H1 (cell line): Measurements from ENCODE around the gene OTP. TPM values are rescaled to one million over a fixed set of nuclear protein-coding genes. Genes with fewer than 3 reads are reported as not detected.

Experiments used
- CTCF ChIA-PET: fragments of 300-600 bp; sonication (Branson Sonifier 250); formaldehyde crosslinking; loops from one replicate; lab custom pipeline; 2021; ENCODE audit not compliant: partially characterized antibody; lab: Charles Lee
- POLR2A ChIA-PET: fragments of 300-600 bp; sonication (Branson Sonifier 250); formaldehyde crosslinking; loops from one replicate; lab custom pipeline; 2021; ENCODE audit warnings: inconsistent platforms; ENCODE audit not compliant: partially characterized antibody; lab: Charles Lee
- DNase-seq, 2 experiments: peaks; one replicate each; pipeline versions ENCODE4 v3.0.0 to v3.0.0-alpha.2; 2010 to 2022; ENCODE audit warnings: low spot score in 2 of 2, low read depth in 1 of 2, mixed read lengths in 1 of 2
- FAIRE-seq: peaks from 2 replicates; lab custom pipeline; 2011; peaks lifted over from hg19 to GRCh38; lab: Jason Lieb, UNC
- H2AFZ ChIP-seq: 2 replicates; pipeline ENCODE4 v1.8.1; 2012; ENCODE audit warnings: low read length, inconsistent platforms
- H2AK5ac ChIP-seq: 2 replicates; pipeline ENCODE4 v1.6.1; 2013; ENCODE audit warnings: low read depth, low read length
- H2BK120ac ChIP-seq: replicated peaks from 2 replicates; pipeline ENCODE3; 2013; ENCODE audit warnings: low read depth, low read length, inconsistent platforms
- H2BK12ac ChIP-seq: 2 replicates; pipeline ENCODE4 v1.6.1; 2013; ENCODE audit warnings: low read depth, low read length
- H2BK15ac ChIP-seq: 2 replicates; pipeline ENCODE4 v1.6.1; 2013; ENCODE audit warnings: low read length
- H2BK20ac ChIP-seq: 2 replicates; pipeline ENCODE4 v1.6.1; 2013; ENCODE audit warnings: low read length
- H2BK5ac ChIP-seq: 2 replicates; pipeline ENCODE4 v1.6.1; 2013; ENCODE audit warnings: low read depth, low read length
- H3K14ac ChIP-seq: 2 replicates; pipeline ENCODE4 v1.6.1; 2013; ENCODE audit warnings: inconsistent platforms; ENCODE audit not compliant: insufficient read length
- H3K18ac ChIP-seq: 2 replicates; pipeline ENCODE4 v1.6.1; 2013; ENCODE audit warnings: low read length; ENCODE audit errors: extremely low read depth
- H3K23ac ChIP-seq: 2 replicates; pipeline ENCODE4 v1.6.1; 2013; ENCODE audit warnings: inconsistent platforms; ENCODE audit not compliant: insufficient read length
- H3K23me2 ChIP-seq: 2 replicates; pipeline ENCODE4 v1.6.1; 2013; ENCODE audit warnings: low read depth, low read length
- H3K27ac ChIP-seq: 2 replicates; pipeline ENCODE4 v1.6.1; 2011; ENCODE audit warnings: low read depth, low read length, inconsistent platforms
- H3K27me3 ChIP-seq, 4 experiments: replicated peaks in 1 of 4; 1 replicate in 1 of 4; 2 replicates in 3 of 4; pipeline versions ENCODE4 v1.6.1 to v1.8.1; 2011 to 2013; ENCODE audit warnings: low read length in 3 of 4, mild to moderate bottlenecking in 3 of 4, inconsistent platforms in 2 of 4, mixed read lengths in 2 of 4, moderate library complexity in 1 of 4; ENCODE audit not compliant: control insufficient read depth in 3 of 4, insufficient read depth in 3 of 4; ENCODE audit errors: extremely low read depth in 1 of 4
- H3K36me3 ChIP-seq, 4 experiments: 2 replicates each; pipeline versions ENCODE4 v1.6.1 to v1.8.1; 2011 to 2013; ENCODE audit warnings: mild to moderate bottlenecking in 4 of 4, low read length in 3 of 4, moderate library complexity in 2 of 4, control low read depth in 1 of 4, inconsistent platforms in 1 of 4; ENCODE audit not compliant: insufficient read depth in 4 of 4, control insufficient read depth in 2 of 4
- H3K4ac ChIP-seq: replicated peaks from 2 replicates; pipeline ENCODE3; 2013; ENCODE audit warnings: low read length, low read depth, mixed read lengths, inconsistent platforms; ENCODE audit not compliant: insufficient read length
- H3K4me1 ChIP-seq, 4 experiments: replicated peaks in 1 of 4; 1 replicate in 1 of 4; 2 replicates in 3 of 4; pipeline versions ENCODE4 v1.6.1 to v1.8.1; 2011 to 2013; ENCODE audit warnings: low read length in 3 of 4, inconsistent platforms in 2 of 4, mixed read lengths in 1 of 4; ENCODE audit not compliant: insufficient read depth in 4 of 4, control insufficient read depth in 3 of 4
- H3K4me2 ChIP-seq, 2 experiments: 2 replicates each; pipeline versions ENCODE4 v1.6.1 to v1.8.1; 2011 to 2013; ENCODE audit warnings: low read depth in 2 of 2, low read length in 2 of 2, control low read depth in 1 of 2, inconsistent platforms in 1 of 2, mild to moderate bottlenecking in 1 of 2; ENCODE audit not compliant: insufficient read depth in 1 of 2
- H3K4me3 ChIP-seq, 4 experiments: fragments of 200-600, 300-600 bp in 1 of 4; sonication (generic), shearing (Covaris generic), sonication (Bioruptor Twin) in 1 of 4; 2 replicates each; pipeline versions ENCODE4 v1.5.1 to v1.8.1; 2011 to 2016; ENCODE audit warnings: low read length in 4 of 4, low read depth in 3 of 4, control low read depth in 2 of 4, inconsistent platforms in 2 of 4, mild to moderate bottlenecking in 2 of 4, mixed read lengths in 1 of 4, moderate library complexity in 1 of 4; ENCODE audit not compliant: insufficient read depth in 2 of 4; ENCODE audit errors: extremely low read depth in 1 of 4
- H3K56ac ChIP-seq: replicated peaks from 2 replicates; pipeline ENCODE3; 2013; ENCODE audit warnings: low read depth, mild to moderate bottlenecking, mixed read lengths, low read length, inconsistent platforms; ENCODE audit not compliant: insufficient read length
- H3K79me1 ChIP-seq: 2 replicates; pipeline ENCODE4 v1.6.1; 2013; ENCODE audit warnings: low read depth, low read length, control low read depth
- H3K79me2 ChIP-seq, 2 experiments: 2 replicates each; pipeline versions ENCODE4 v1.6.1 to v1.8.1; 2012 to 2013; ENCODE audit warnings: low read length in 2 of 2, mild to moderate bottlenecking in 2 of 2, inconsistent platforms in 1 of 2; ENCODE audit not compliant: insufficient read depth in 2 of 2, control insufficient read depth in 1 of 2
- H3K9ac ChIP-seq, 4 experiments: replicated peaks in 1 of 4; 1 replicate in 1 of 4; 2 replicates in 3 of 4; pipeline versions ENCODE4 v1.6.1 to v1.8.1; 2011 to 2013; ENCODE audit warnings: low read depth in 3 of 4, low read length in 3 of 4, control low read depth in 2 of 4, mild to moderate bottlenecking in 2 of 4, moderate library complexity in 2 of 4, inconsistent platforms in 1 of 4; ENCODE audit errors: extremely low read depth in 1 of 4
- H3K9me3 ChIP-seq, 2 experiments: 2 replicates each; pipeline versions ENCODE4 v1.6.1 to v1.8.1; 2012 to 2013; ENCODE audit warnings: mild to moderate bottlenecking in 2 of 2, moderate library complexity in 2 of 2, control low read depth in 1 of 2, inconsistent platforms in 1 of 2, low read depth in 1 of 2, low read length in 1 of 2, mixed read lengths in 1 of 2; ENCODE audit not compliant: insufficient read depth in 2 of 2
- H4K20me1 ChIP-seq, 2 experiments: replicated peaks in 1 of 2; 2 replicates each; pipeline versions ENCODE3 to v1.8.1; 2011 to 2013; ENCODE audit warnings: inconsistent platforms in 2 of 2, low read length in 2 of 2, mild to moderate bottlenecking in 1 of 2; ENCODE audit not compliant: insufficient read depth in 2 of 2, control insufficient read depth in 1 of 2
- H4K5ac ChIP-seq: 2 replicates; pipeline ENCODE4 v1.6.1; 2013; ENCODE audit warnings: low read length, low read depth, mixed read lengths, inconsistent platforms; ENCODE audit not compliant: insufficient read length
- H4K8ac ChIP-seq: 2 replicates; pipeline ENCODE4 v1.8.0; 2013; ENCODE audit warnings: mild to moderate bottlenecking, moderate library complexity, low read length, inconsistent platforms; ENCODE audit not compliant: insufficient read depth; ENCODE audit errors: extremely low read depth
- H4K91ac ChIP-seq: replicated peaks from 2 replicates; pipeline ENCODE3; 2013; ENCODE audit warnings: low read length, mixed read lengths, inconsistent platforms; ENCODE audit not compliant: insufficient read length
- BACH1 ChIP-seq: IDR thresholded peaks from 2 replicates; pipeline ENCODE4 v1.6.1; 2012; ENCODE audit warnings: low read length, improper control_type of control experiment
- BCL11A ChIP-seq, 2 experiments: IDR thresholded peaks; one replicate each; pipeline ENCODE4 v1.6.1; 2011; ENCODE audit warnings: low read depth in 2 of 2, low read length in 2 of 2, mild to moderate bottlenecking in 2 of 2
- CBX8 ChIP-seq: fragments of 300-800, 300-1000 bp; sonication (generic); IDR thresholded peaks from 2 replicates; pipeline ENCODE4 v1.7.1; 2016; ENCODE audit warnings: low read depth, low read length, borderline replicate concordance
- CHD1 ChIP-seq: IDR thresholded peaks from 2 replicates; pipeline ENCODE4 v1.6.1; 2012; ENCODE audit warnings: low read depth, low read length, improper control_type of control experiment
- GABPA ChIP-seq: IDR thresholded peaks from 2 replicates; pipeline ENCODE4 v1.6.1; 2011; ENCODE audit warnings: mild to moderate bottlenecking, low read length, moderate library complexity, borderline replicate concordance; ENCODE audit not compliant: insufficient read depth
- NANOG ChIP-seq: IDR thresholded peaks from 2 replicates; pipeline ENCODE4 v1.6.1; 2011; ENCODE audit warnings: low read length, low read depth, mild to moderate bottlenecking, inconsistent platforms; ENCODE audit not compliant: insufficient read depth, poor library complexity, severe bottlenecking
- PHF8 ChIP-seq: fragments of 200-600 bp; sonication (generic); conservative IDR thresholded peaks from 2 replicates; pipeline ENCODE4 v1.7.1; 2012; ENCODE audit warnings: low read depth, mild to moderate bottlenecking, inconsistent platforms, low read length, moderate library complexity
- SAP30 ChIP-seq: fragments of 300-600 bp; sonication (generic); IDR thresholded peaks from 2 replicates; pipeline ENCODE4 v1.7.1; 2012; ENCODE audit warnings: low read length, moderate library complexity, mild to moderate bottlenecking, inconsistent platforms; ENCODE audit not compliant: insufficient read depth, insufficient replicate concordance
- SIN3A ChIP-seq, 2 experiments: IDR thresholded peaks in 1 of 2; conservative IDR thresholded peaks in 1 of 2; 2 replicates each; pipeline ENCODE4 v1.6.1; 2011 to 2012; ENCODE audit warnings: low read length in 2 of 2, improper control_type of control experiment in 1 of 2, low read depth in 1 of 2, mild to moderate bottlenecking in 1 of 2
- SP1 ChIP-seq: IDR thresholded peaks from 2 replicates; pipeline ENCODE4 v1.6.1; 2011; ENCODE audit warnings: low read depth, low read length
- SUZ12 ChIP-seq: fragments of 200-600 bp; sonication (generic); IDR thresholded peaks from 2 replicates; pipeline ENCODE4 v1.6.1; 2012; ENCODE audit warnings: mild to moderate bottlenecking, inconsistent platforms, low read length, moderate library complexity, mixed read lengths
- TAF1 ChIP-seq: IDR thresholded peaks from 2 replicates; pipeline ENCODE4 v1.6.1; 2011; ENCODE audit warnings: mild to moderate bottlenecking, low read depth, low read length
- YY1 ChIP-seq: IDR thresholded peaks from 2 replicates; pipeline ENCODE4 v1.6.1; 2011; ENCODE audit warnings: low read depth, mild to moderate bottlenecking, low read length
- ZNF274 ChIP-seq: IDR thresholded peaks from 2 replicates; pipeline ENCODE4 v1.7.0; 2012; ENCODE audit warnings: low read length, borderline replicate concordance; ENCODE audit errors: extremely low read depth
- WGBS, 2 experiments: shearing (Covaris generic) in 1 of 2; methylation state at CpG; one replicate each; pipeline versions ENCODE4 v1.1.6 to v1.1.7; 2013 to 2015; ENCODE audit warnings: low lambda C conversion rate in 2 of 2, mixed read lengths in 2 of 2, inconsistent platforms in 1 of 2, low coverage in 1 of 2, missing lambda C conversion rate in 1 of 2; ENCODE audit not compliant: insufficient replicate concordance in 2 of 2, insufficient coverage in 1 of 2, insufficient read length in 1 of 2; ENCODE audit errors: extremely low coverage in 1 of 2, missing lambda C conversion rate in 1 of 2; 5-methylcytosine and 5-hydroxymethylcytosine counted together
- polyA plus RNA-seq, 7 experiments: library from polyadenylated mRNA; depleted of rRNA in 3 of 7; stranded (reverse) in 5 of 7; unstranded in 2 of 7; fragments of >200 nt in 5 of 7; fragments of 200-250 nt in 2 of 7; gene quantifications; 1 replicate in 5 of 7; 2 replicates in 1 of 7; 4 replicates in 1 of 7; pipeline versions ENCODE4 v1.2.1 to v1.2.3, GENCODE V29; 2011 to 2013; ENCODE audit warnings: missing spikeins in 2 of 7, mixed read lengths in 2 of 7
- total RNA-seq: library from RNA; stranded (reverse); fragmentation: NEBNext Ultra II Directional; extraction: Animal tissue kit (Norgen Biotek cat#: 25700); gene quantifications from 2 replicates; pipeline ENCODE4 v1.2.1, GENCODE V29; 2021
- TF ChIP-seq, protein P1 (sequence below): IDR thresholded peaks from 2 replicates; pipeline ENCODE4 v1.6.1; 2012; ENCODE audit warnings: inconsistent platforms

Gene OTP
- total and polyA plus RNA-seq, 2 of the 8 experiments (the other 6 are each of a cell fraction or from before 2014, with no cell fraction given): not detected

DNA sequence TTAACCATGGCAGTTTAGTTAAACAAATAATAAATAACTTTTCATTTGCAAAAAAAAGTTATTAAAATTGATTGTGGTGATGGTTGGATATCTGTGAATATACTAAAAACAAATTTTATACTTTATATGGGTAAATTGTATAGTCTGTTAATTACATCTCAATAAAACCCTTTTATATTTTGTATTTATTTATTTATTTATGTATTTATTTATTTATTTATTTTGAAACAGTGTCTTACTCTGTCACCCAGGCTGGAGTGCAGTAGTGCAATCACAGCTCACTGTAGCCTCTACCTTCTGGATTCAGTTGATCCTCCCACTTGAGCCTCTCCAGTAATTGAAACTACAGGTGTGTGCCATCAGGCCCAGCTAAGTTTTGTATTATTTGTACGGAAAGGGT, 52.4 kb downstream of the OTP start:
- H4K8ac ChIP-seq: no peak overlapping the region
- no peak for FAIRE-seq
- TF ChIP-seq SUZ12: no peak
- TF ChIP-seq CHD1: no peak
- no peak for TF ChIP-seq TAF1
- no peak for TF ChIP-seq SP1
- no peak for TF ChIP-seq NANOG
- no peak for TF ChIP-seq BACH1
- no peak for TF ChIP-seq GABPA
- no peak for TF ChIP-seq BCL11A (IDR thresholded peaks at IDR 0.05; ENCODE audit: low read depth in 2 of 2, low read length in 2 of 2)
- no peak for TF ChIP-seq CBX8
- TF ChIP-seq ZNF274: no peak
- no peak for TF ChIP-seq PHF8
- TF ChIP-seq, protein P1, sequence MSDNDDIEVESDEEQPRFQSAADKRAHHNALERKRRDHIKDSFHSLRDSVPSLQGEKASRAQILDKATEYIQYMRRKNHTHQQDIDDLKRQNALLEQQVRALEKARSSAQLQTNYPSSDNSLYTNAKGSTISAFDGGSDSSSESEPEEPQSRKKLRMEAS: no peak
- TF ChIP-seq YY1: no peak
- no peak for TF ChIP-seq SAP30
- no peak for TF ChIP-seq SIN3A (conservative IDR thresholded peaks at IDR 0.05 in 1 of 2, IDR thresholded peaks at IDR 0.05 in 1 of 2; ENCODE audit: low read depth in 1 of 2, low read length in 2 of 2)

More for the DNA sequence above, 52.4 kb downstream of the OTP start:
- H3K9ac ChIP-seq: no peak overlapping the region
- H3K36me3 ChIP-seq: no peaks in the 10 kb centered on the region
- H4K5ac ChIP-seq: no peak overlapping the region
- H2AFZ ChIP-seq: no peak overlapping the region
- no peaks in the 10 kb centered on the region for H3K9me3 ChIP-seq
- H3K23ac ChIP-seq: no peak overlapping the region
- H3K4ac ChIP-seq: no peak overlapping the region
- no peaks in the 10 kb centered on the region for H3K79me2 ChIP-seq
- POLR2A ChIA-PET: no interaction called here
- H3K56ac ChIP-seq: no peak overlapping the region
- H3K27me3 ChIP-seq: no peaks in the 10 kb centered on the region
- CTCF ChIA-PET: no interaction called here
- H3K4me3 ChIP-seq: no peak overlapping the region
- H2BK12ac ChIP-seq: no peak overlapping the region
- no peak overlapping the region for H3K14ac ChIP-seq
- no peak overlapping the region for H2BK5ac ChIP-seq
- H2BK120ac ChIP-seq: no peak overlapping the region
- no peak overlapping the region for H3K4me2 ChIP-seq
- no peak overlapping the region for H2AK5ac ChIP-seq
- WGBS, 2 experiments: 94% methylated on average over 1 of the region's 1 CpG; no CpG with 5 or more reads in 1 of the 2 experiments
- H3K4me1 ChIP-seq: no peaks in the 10 kb centered on the region
- no peak overlapping the region for H2BK20ac ChIP-seq
- H3K23me2 ChIP-seq: no peaks in the 10 kb centered on the region
- no peak overlapping the region for H2BK15ac ChIP-seq
- no peak overlapping the region for H4K91ac ChIP-seq
- H3K18ac ChIP-seq: no peak overlapping the region
- H3K27ac ChIP-seq: no peak overlapping the region
- H3K79me1 ChIP-seq: no peaks in the 10 kb centered on the region
- H4K20me1 ChIP-seq: no peaks in the 10 kb centered on the region
- DNase-seq: no peak
